Gastrocnemius medialis (tissue), 4 donors: ENCODE results near the gene EPB41L3.

Source experiments
- POLR2A ChIP-seq, 2 donors: fragments of 450-650 bp; IDR thresholded peaks; one replicate each; pipeline ENCODE4 v1.6.1; 2017; ENCODE audit warnings: antibody characterized with exemption in 2 of 2, mild to moderate bottlenecking in 2 of 2, moderate library complexity in 2 of 2
- TF ChIP-seq, protein P1 (sequence below), 5 experiments: fragments of 450-650 bp in 3 of 5; fragments of 200-600 bp in 2 of 5; sonication (generic) in 2 of 5; IDR thresholded peaks in 4 of 5; conservative IDR thresholded peaks in 1 of 5; 1 replicate in 4 of 5; 2 replicates in 1 of 5; pipeline ENCODE4 v1.5.1; 2016 to 2019; ENCODE audit warnings: antibody characterized with exemption in 5 of 5, mild to moderate bottlenecking in 3 of 5, moderate library complexity in 3 of 5

- TF ChIP-seq, protein P1, sequence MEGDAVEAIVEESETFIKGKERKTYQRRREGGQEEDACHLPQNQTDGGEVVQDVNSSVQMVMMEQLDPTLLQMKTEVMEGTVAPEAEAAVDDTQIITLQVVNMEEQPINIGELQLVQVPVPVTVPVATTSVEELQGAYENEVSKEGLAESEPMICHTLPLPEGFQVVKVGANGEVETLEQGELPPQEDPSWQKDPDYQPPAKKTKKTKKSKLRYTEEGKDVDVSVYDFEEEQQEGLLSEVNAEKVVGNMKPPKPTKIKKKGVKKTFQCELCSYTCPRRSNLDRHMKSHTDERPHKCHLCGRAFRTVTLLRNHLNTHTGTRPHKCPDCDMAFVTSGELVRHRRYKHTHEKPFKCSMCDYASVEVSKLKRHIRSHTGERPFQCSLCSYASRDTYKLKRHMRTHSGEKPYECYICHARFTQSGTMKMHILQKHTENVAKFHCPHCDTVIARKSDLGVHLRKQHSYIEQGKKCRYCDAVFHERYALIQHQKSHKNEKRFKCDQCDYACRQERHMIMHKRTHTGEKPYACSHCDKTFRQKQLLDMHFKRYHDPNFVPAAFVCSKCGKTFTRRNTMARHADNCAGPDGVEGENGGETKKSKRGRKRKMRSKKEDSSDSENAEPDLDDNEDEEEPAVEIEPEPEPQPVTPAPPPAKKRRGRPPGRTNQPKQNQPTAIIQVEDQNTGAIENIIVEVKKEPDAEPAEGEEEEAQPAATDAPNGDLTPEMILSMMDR (IDR thresholded peaks at IDR 0.05 in 4 of 5, conservative IDR thresholded peaks at IDR 0.05 in 1 of 5), result no peak
- no peak for TF ChIP-seq POLR2A (IDR thresholded peaks at IDR 0.05)
Measured at GRCh38 chr18:5398269-5398668, 145.5 kb downstream of the EPB41L3 start.
